Spleen (tissue), 11 donors: Measurements from ENCODE around the gene ERC2. TPM values are rescaled to one million over a fixed set of nuclear protein-coding genes. Genes with fewer than 3 reads are reported as not detected.

Experiments
- DNase-seq: peaks from one replicate; pipeline ENCODE4 v3.0.0-alpha.2; 2020
- H3K27ac ChIP-seq, 8 donors: fragments of 200-600 bp; sonication (generic) in 7 of 8; 1 replicate in 4 of 8; 2 replicates in 4 of 8; pipeline versions ENCODE4 v1.5.0 to v1.8.0; 2016 to 2021; ENCODE audit warnings: inconsistent platforms in 4 of 8, mild to moderate bottlenecking in 4 of 8, moderate library complexity in 1 of 8
- H3K27me3 ChIP-seq, 7 donors: fragments of 200-600 bp; sonication (generic) in 6 of 7; replicated peaks in 1 of 7; 1 replicate in 4 of 7; 2 replicates in 3 of 7; pipeline versions ENCODE4 v1.5.0 to v1.8.0; 2016 to 2021; ENCODE audit warnings: inconsistent platforms in 3 of 7, mild to moderate bottlenecking in 1 of 7
- H3K36me3 ChIP-seq, 6 donors: fragments of 200-600 bp; sonication (generic) in 5 of 6; 1 replicate in 4 of 6; 2 replicates in 2 of 6; pipeline versions ENCODE4 v1.5.0 to v1.8.0; 2016 to 2021; ENCODE audit warnings: inconsistent platforms in 2 of 6
- H3K4me1 ChIP-seq, 6 donors: fragments of 200-600 bp; sonication (generic) in 5 of 6; 1 replicate in 3 of 6; 2 replicates in 3 of 6; pipeline versions ENCODE4 v1.5.0 to v1.8.0; 2016 to 2021; ENCODE audit warnings: inconsistent platforms in 3 of 6
- H3K4me3 ChIP-seq, 8 donors: fragments of 200-600 bp; sonication (generic) in 7 of 8; 1 replicate in 4 of 8; 2 replicates in 4 of 8; pipeline versions ENCODE4 v1.5.0 to v1.8.0; 2016 to 2021; ENCODE audit warnings: inconsistent platforms in 4 of 8, mild to moderate bottlenecking in 4 of 8, moderate library complexity in 2 of 8
- H3K9me3 ChIP-seq, 8 donors: fragments of 200-600 bp; sonication (generic) in 7 of 8; 1 replicate in 4 of 8; 2 replicates in 4 of 8; pipeline versions ENCODE4 v1.5.0 to v1.8.0; 2016 to 2021; ENCODE audit warnings: inconsistent platforms in 4 of 8
- POLR2A ChIP-seq, 3 donors: fragments of 450-650 bp; IDR thresholded peaks; one replicate each; pipeline ENCODE4 v1.5.1; 2017; ENCODE audit warnings: antibody characterized with exemption in 3 of 3, mild to moderate bottlenecking in 1 of 3
- POLR2AphosphoS5 ChIP-seq, 3 donors: sonication (generic); formaldehyde crosslinking; IDR thresholded peaks; one replicate each; pipeline ENCODE4 v1.5.1; 2017; ENCODE audit warnings: antibody characterized with exemption in 3 of 3
- WGBS, 5 donors: extraction: QIAGEN DNeasy Blood & Tissue Kit in 3 of 5; methylation state at CpG; one replicate each; pipeline versions ENCODE4 v1.1.5 to v1.1.7; 2013 to 2018; 5-methylcytosine and 5-hydroxymethylcytosine counted together
- intact Hi-C: fragments of 100-400 bp; cut with DNase I; formaldehyde crosslinking; loops from one replicate; pipeline ENCODE4 v1.15.0; 2023; ENCODE audit warnings: low total_unique reads
- polyA plus RNA-seq, 3 donors: library from polyadenylated mRNA; stranded (reverse); fragments of 200-250 nt; gene quantifications; one replicate each; pipeline ENCODE4 v1.2.1, GENCODE V29; 2013
- total RNA-seq, 7 donors: library from RNA; depleted of rRNA in 3 of 7; stranded (reverse); fragments of >200 nt in 3 of 7; fragmentation: NEBNext Ultra II Directional in 4 of 7; extraction: Animal tissue kit (Norgen Biotek cat#: 25700) in 4 of 7; gene quantifications; one replicate each; pipeline versions ENCODE4 v1.1.0 to v1.2.1, GENCODE V29; 2016 to 2021
- TF ChIP-seq, protein P1 (sequence below), 11 experiments: fragments of 200-600 bp in 7 of 11; fragments of 450-650 bp in 4 of 11; sonication (generic) in 4 of 11; IDR thresholded peaks in 8 of 11; conservative IDR thresholded peaks in 3 of 11; 1 replicate in 7 of 11; 2 replicates in 4 of 11; pipeline versions ENCODE4 v1.4.0 to v1.8.0; 2016 to 2021; ENCODE audit warnings: antibody characterized with exemption in 11 of 11, inconsistent platforms in 4 of 11, mild to moderate bottlenecking in 1 of 11
- donor health status: healthy with polysubstance abuse.
- donor health status: DM: no; HTN: no; CAD: no; lungs with moderate emphysema.
- donor health status: DM: no; HTN: no; CAD: no.
- donor health status: Bipolar disorder and iron deficiency.
- donor health status: healthy.
- donor health status: DM: no; HTN: no; CAD: no.
- donor health status: DM: yes; HTN: yes; CAD: no.

ERC2 gene
- total and polyA plus RNA-seq, 10 donors: 0.04 to 4.9 (median 0.39) TPM

DNA sequence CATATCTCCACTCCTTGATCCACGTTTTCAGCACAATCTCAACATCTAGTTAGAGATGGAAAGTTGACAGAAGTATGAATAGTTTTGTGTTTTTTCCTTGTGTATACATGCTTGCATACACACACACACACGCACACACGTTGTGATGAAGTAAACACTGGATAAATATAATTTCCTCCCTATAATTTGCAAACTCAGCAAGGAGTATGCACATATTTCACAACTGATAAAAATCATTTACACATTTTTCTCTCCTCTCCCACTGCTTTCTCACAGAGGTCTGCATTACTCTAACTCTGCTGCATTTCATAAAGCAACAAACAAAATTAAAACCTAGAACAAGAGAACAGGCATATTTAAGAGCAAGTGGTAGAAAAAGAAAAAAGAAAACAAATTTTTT is 320.9 kb downstream of the ERC2 start:
- Histone ChIP-seq H3K36me3 (no peaks in the 10 kb centered on the region), H3K4me1 (no peaks in the 10 kb centered on the region), H3K4me3 (no peak overlapping the region), H3K27me3 (peaks cover 0 to 10% (median 0%) of the 10 kb centered on the region in 7 donors), H3K27ac (no peak overlapping the region), H3K9me3 (no peaks in the 10 kb centered on the region)
- intact Hi-C loops: no loop called here
- 66 to 81% (median 72%) methylated on average over 3 of the region's 3 CpGs for WGBS, 5 donors
- TF ChIP-seq POLR2A (IDR thresholded peaks at IDR 0.05): no peak
- TF ChIP-seq, protein P1, sequence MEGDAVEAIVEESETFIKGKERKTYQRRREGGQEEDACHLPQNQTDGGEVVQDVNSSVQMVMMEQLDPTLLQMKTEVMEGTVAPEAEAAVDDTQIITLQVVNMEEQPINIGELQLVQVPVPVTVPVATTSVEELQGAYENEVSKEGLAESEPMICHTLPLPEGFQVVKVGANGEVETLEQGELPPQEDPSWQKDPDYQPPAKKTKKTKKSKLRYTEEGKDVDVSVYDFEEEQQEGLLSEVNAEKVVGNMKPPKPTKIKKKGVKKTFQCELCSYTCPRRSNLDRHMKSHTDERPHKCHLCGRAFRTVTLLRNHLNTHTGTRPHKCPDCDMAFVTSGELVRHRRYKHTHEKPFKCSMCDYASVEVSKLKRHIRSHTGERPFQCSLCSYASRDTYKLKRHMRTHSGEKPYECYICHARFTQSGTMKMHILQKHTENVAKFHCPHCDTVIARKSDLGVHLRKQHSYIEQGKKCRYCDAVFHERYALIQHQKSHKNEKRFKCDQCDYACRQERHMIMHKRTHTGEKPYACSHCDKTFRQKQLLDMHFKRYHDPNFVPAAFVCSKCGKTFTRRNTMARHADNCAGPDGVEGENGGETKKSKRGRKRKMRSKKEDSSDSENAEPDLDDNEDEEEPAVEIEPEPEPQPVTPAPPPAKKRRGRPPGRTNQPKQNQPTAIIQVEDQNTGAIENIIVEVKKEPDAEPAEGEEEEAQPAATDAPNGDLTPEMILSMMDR (IDR thresholded peaks at IDR 0.05 in 8 of 11, conservative IDR thresholded peaks at IDR 0.05 in 3 of 11): no peak
- TF ChIP-seq POLR2AphosphoS5 (IDR thresholded peaks at IDR 0.05): no peak
- DNase-seq: no peak

DNA sequence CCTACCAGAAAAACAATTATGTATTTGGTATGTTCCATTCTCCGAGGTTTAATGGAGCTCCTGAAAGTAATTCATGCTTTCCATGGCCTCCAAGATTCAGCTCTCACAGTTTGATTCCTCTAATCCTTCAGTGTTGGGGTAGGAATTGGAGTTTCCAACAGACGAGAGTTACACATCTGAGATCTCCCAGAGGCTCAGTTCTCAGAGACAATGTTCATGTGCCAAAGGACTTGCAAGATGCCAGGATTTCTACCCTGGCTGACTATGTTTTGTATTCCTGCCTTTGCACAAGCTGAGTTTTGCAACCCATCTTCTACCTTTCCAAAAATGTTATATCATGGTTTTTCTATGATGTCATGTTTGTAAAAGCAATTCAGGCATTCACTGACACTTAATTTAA is 322.9 kb downstream of the ERC2 start:
- 62 to 84% (median 79%) methylated on average over 2 of the region's 2 CpGs for WGBS, 5 donors
- Histone ChIP-seq H3K9me3 (no peaks in the 10 kb centered on the region), H3K27ac (no peak overlapping the region), H3K36me3 (no peaks in the 10 kb centered on the region), H3K4me1 (no peaks in the 10 kb centered on the region), H3K4me3 (no peak overlapping the region), H3K27me3 (peaks cover 0 to 10% (median 0%) of the 10 kb centered on the region in 7 donors)
- TF ChIP-seq POLR2AphosphoS5 (IDR thresholded peaks at IDR 0.05): no peak
- TF ChIP-seq, protein P1 (IDR thresholded peaks at IDR 0.05 in 8 of 11, conservative IDR thresholded peaks at IDR 0.05 in 3 of 11): no peak
- TF ChIP-seq POLR2A (IDR thresholded peaks at IDR 0.05): no peak
- intact Hi-C loops: no loop called here
- DNase-seq: no peak

DNA sequence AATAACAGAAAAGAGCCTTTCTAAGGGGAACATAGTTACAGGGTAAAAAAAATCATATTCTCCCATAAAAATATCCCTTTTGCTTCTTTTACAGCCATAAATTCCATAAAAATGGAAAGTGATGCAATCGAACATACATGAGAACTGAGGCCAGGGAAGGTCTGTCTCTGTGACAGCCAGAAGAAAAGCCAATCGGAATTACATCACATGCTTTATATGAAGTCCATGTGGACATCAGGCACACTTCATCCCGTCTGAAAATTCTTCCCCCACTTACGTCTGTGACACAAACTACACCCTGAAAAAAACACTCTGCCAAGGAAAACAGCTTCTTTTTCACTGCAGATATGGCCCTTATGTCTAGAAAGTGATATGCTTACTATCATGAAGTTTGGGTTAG is 323.5 kb downstream of the ERC2 start:
- peaks cover 0 to 10% (median 0%) of the 10 kb centered on the region in 7 donors for H3K27me3 ChIP-seq
- H3K4me1 ChIP-seq: no peaks in the 10 kb centered on the region
- H3K9me3 ChIP-seq: no peaks in the 10 kb centered on the region
- DNase-seq: no peak
- 75 to 88% (median 83%) methylated on average over 4 of the region's 4 CpGs for WGBS, 5 donors
- no peaks in the 10 kb centered on the region for H3K36me3 ChIP-seq
- no peak overlapping the region for H3K27ac ChIP-seq
- H3K4me3 ChIP-seq: no peak overlapping the region
- TF ChIP-seq, protein P1 (IDR thresholded peaks at IDR 0.05 in 8 of 11, conservative IDR thresholded peaks at IDR 0.05 in 3 of 11): no peak
- TF ChIP-seq POLR2A (IDR thresholded peaks at IDR 0.05): no peak
- intact Hi-C loops: no loop called here

DNA sequence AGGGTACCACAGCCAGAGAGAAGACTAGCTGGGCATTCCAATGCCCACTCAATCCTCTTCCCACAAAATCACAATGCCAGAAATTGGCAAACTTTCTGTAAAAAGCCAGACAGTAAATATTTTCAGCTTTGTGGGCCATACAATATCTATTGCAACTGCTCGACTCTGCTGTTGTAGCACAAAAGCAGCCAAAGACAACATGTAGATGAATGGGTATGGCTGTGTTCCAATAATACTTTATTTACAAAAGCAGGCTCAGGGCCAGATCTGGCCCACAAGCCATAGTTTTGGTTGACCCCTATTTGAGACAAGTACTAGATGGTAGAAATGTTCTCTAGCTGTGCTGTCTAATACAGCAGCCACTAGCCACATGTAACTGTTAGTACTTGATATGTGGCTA is 330.9 kb downstream of the ERC2 start:
- Histone ChIP-seq H3K27ac (no peak overlapping the region), H3K4me1 (no peaks in the 10 kb centered on the region), H3K27me3 (no peaks in the 10 kb centered on the region), H3K36me3 (no peaks in the 10 kb centered on the region), H3K4me3 (no peak overlapping the region), H3K9me3 (no peaks in the 10 kb centered on the region)
- intact Hi-C loops: no loop called here
- WGBS, 5 donors: 87 to 95% (median 93%) methylated on average over 1 of the region's 1 CpG
- no peak for DNase-seq
- TF ChIP-seq, protein P1 (IDR thresholded peaks at IDR 0.05 in 8 of 11, conservative IDR thresholded peaks at IDR 0.05 in 3 of 11): no peak
- TF ChIP-seq POLR2A (IDR thresholded peaks at IDR 0.05): no peak
- no peak for TF ChIP-seq POLR2AphosphoS5 (IDR thresholded peaks at IDR 0.05)
